H1 (cell line): ENCODE results near the gene NCF2. TPM values are rescaled to one million over a fixed set of nuclear protein-coding genes. Genes with fewer than 3 reads are reported as not detected.

ENCODE experiments used
- CTCF ChIA-PET: fragments of 300-600 bp; sonication (Branson Sonifier 250); formaldehyde crosslinking; loops from one replicate; lab custom pipeline; 2021; ENCODE audit not compliant: partially characterized antibody; lab: Charles Lee
- POLR2A ChIA-PET: fragments of 300-600 bp; sonication (Branson Sonifier 250); formaldehyde crosslinking; loops from one replicate; lab custom pipeline; 2021; ENCODE audit warnings: inconsistent platforms; ENCODE audit not compliant: partially characterized antibody; lab: Charles Lee
- DNase-seq, 2 experiments: peaks; one replicate each; pipeline versions ENCODE4 v3.0.0 to v3.0.0-alpha.2; 2010 to 2022; ENCODE audit warnings: low spot score in 2 of 2, low read depth in 1 of 2, mixed read lengths in 1 of 2
- FAIRE-seq: peaks from 2 replicates; lab custom pipeline; 2011; peaks lifted over from hg19 to GRCh38; lab: Jason Lieb, UNC
- H2AFZ ChIP-seq: 2 replicates; pipeline ENCODE4 v1.8.1; 2012; ENCODE audit warnings: low read length, inconsistent platforms
- H2AK5ac ChIP-seq: 2 replicates; pipeline ENCODE4 v1.6.1; 2013; ENCODE audit warnings: low read depth, low read length
- H2BK120ac ChIP-seq: replicated peaks from 2 replicates; pipeline ENCODE3; 2013; ENCODE audit warnings: low read depth, low read length, inconsistent platforms
- H2BK12ac ChIP-seq: 2 replicates; pipeline ENCODE4 v1.6.1; 2013; ENCODE audit warnings: low read depth, low read length
- H2BK15ac ChIP-seq: 2 replicates; pipeline ENCODE4 v1.6.1; 2013; ENCODE audit warnings: low read length
- H2BK20ac ChIP-seq: 2 replicates; pipeline ENCODE4 v1.6.1; 2013; ENCODE audit warnings: low read length
- H2BK5ac ChIP-seq: 2 replicates; pipeline ENCODE4 v1.6.1; 2013; ENCODE audit warnings: low read depth, low read length
- H3K14ac ChIP-seq: 2 replicates; pipeline ENCODE4 v1.6.1; 2013; ENCODE audit warnings: inconsistent platforms; ENCODE audit not compliant: insufficient read length
- H3K18ac ChIP-seq: 2 replicates; pipeline ENCODE4 v1.6.1; 2013; ENCODE audit warnings: low read length; ENCODE audit errors: extremely low read depth
- H3K23ac ChIP-seq: 2 replicates; pipeline ENCODE4 v1.6.1; 2013; ENCODE audit warnings: inconsistent platforms; ENCODE audit not compliant: insufficient read length
- H3K23me2 ChIP-seq: 2 replicates; pipeline ENCODE4 v1.6.1; 2013; ENCODE audit warnings: low read depth, low read length
- H3K27ac ChIP-seq: 2 replicates; pipeline ENCODE4 v1.6.1; 2011; ENCODE audit warnings: low read depth, low read length, inconsistent platforms
- H3K27me3 ChIP-seq, 4 experiments: replicated peaks in 1 of 4; 1 replicate in 1 of 4; 2 replicates in 3 of 4; pipeline versions ENCODE4 v1.6.1 to v1.8.1; 2011 to 2013; ENCODE audit warnings: low read length in 3 of 4, mild to moderate bottlenecking in 3 of 4, inconsistent platforms in 2 of 4, mixed read lengths in 2 of 4, moderate library complexity in 1 of 4; ENCODE audit not compliant: control insufficient read depth in 3 of 4, insufficient read depth in 3 of 4; ENCODE audit errors: extremely low read depth in 1 of 4
- H3K36me3 ChIP-seq, 4 experiments: 2 replicates each; pipeline versions ENCODE4 v1.6.1 to v1.8.1; 2011 to 2013; ENCODE audit warnings: mild to moderate bottlenecking in 4 of 4, low read length in 3 of 4, moderate library complexity in 2 of 4, control low read depth in 1 of 4, inconsistent platforms in 1 of 4; ENCODE audit not compliant: insufficient read depth in 4 of 4, control insufficient read depth in 2 of 4
- H3K4ac ChIP-seq: replicated peaks from 2 replicates; pipeline ENCODE3; 2013; ENCODE audit warnings: low read length, low read depth, mixed read lengths, inconsistent platforms; ENCODE audit not compliant: insufficient read length
- H3K4me1 ChIP-seq, 4 experiments: replicated peaks in 1 of 4; 1 replicate in 1 of 4; 2 replicates in 3 of 4; pipeline versions ENCODE4 v1.6.1 to v1.8.1; 2011 to 2013; ENCODE audit warnings: low read length in 3 of 4, inconsistent platforms in 2 of 4, mixed read lengths in 1 of 4; ENCODE audit not compliant: insufficient read depth in 4 of 4, control insufficient read depth in 3 of 4
- H3K4me2 ChIP-seq, 2 experiments: 2 replicates each; pipeline versions ENCODE4 v1.6.1 to v1.8.1; 2011 to 2013; ENCODE audit warnings: low read depth in 2 of 2, low read length in 2 of 2, control low read depth in 1 of 2, inconsistent platforms in 1 of 2, mild to moderate bottlenecking in 1 of 2; ENCODE audit not compliant: insufficient read depth in 1 of 2
- H3K4me3 ChIP-seq, 4 experiments: fragments of 200-600, 300-600 bp in 1 of 4; sonication (generic), shearing (Covaris generic), sonication (Bioruptor Twin) in 1 of 4; 2 replicates each; pipeline versions ENCODE4 v1.5.1 to v1.8.1; 2011 to 2016; ENCODE audit warnings: low read length in 4 of 4, low read depth in 3 of 4, control low read depth in 2 of 4, inconsistent platforms in 2 of 4, mild to moderate bottlenecking in 2 of 4, mixed read lengths in 1 of 4, moderate library complexity in 1 of 4; ENCODE audit not compliant: insufficient read depth in 2 of 4; ENCODE audit errors: extremely low read depth in 1 of 4
- H3K56ac ChIP-seq: replicated peaks from 2 replicates; pipeline ENCODE3; 2013; ENCODE audit warnings: low read depth, mild to moderate bottlenecking, mixed read lengths, low read length, inconsistent platforms; ENCODE audit not compliant: insufficient read length
- H3K79me1 ChIP-seq: 2 replicates; pipeline ENCODE4 v1.6.1; 2013; ENCODE audit warnings: low read depth, low read length, control low read depth
- H3K79me2 ChIP-seq, 2 experiments: 2 replicates each; pipeline versions ENCODE4 v1.6.1 to v1.8.1; 2012 to 2013; ENCODE audit warnings: low read length in 2 of 2, mild to moderate bottlenecking in 2 of 2, inconsistent platforms in 1 of 2; ENCODE audit not compliant: insufficient read depth in 2 of 2, control insufficient read depth in 1 of 2
- H3K9ac ChIP-seq, 4 experiments: replicated peaks in 1 of 4; 1 replicate in 1 of 4; 2 replicates in 3 of 4; pipeline versions ENCODE4 v1.6.1 to v1.8.1; 2011 to 2013; ENCODE audit warnings: low read depth in 3 of 4, low read length in 3 of 4, control low read depth in 2 of 4, mild to moderate bottlenecking in 2 of 4, moderate library complexity in 2 of 4, inconsistent platforms in 1 of 4; ENCODE audit errors: extremely low read depth in 1 of 4
- H3K9me3 ChIP-seq, 2 experiments: 2 replicates each; pipeline versions ENCODE4 v1.6.1 to v1.8.1; 2012 to 2013; ENCODE audit warnings: mild to moderate bottlenecking in 2 of 2, moderate library complexity in 2 of 2, control low read depth in 1 of 2, inconsistent platforms in 1 of 2, low read depth in 1 of 2, low read length in 1 of 2, mixed read lengths in 1 of 2; ENCODE audit not compliant: insufficient read depth in 2 of 2
- H4K20me1 ChIP-seq, 2 experiments: replicated peaks in 1 of 2; 2 replicates each; pipeline versions ENCODE3 to v1.8.1; 2011 to 2013; ENCODE audit warnings: inconsistent platforms in 2 of 2, low read length in 2 of 2, mild to moderate bottlenecking in 1 of 2; ENCODE audit not compliant: insufficient read depth in 2 of 2, control insufficient read depth in 1 of 2
- H4K5ac ChIP-seq: 2 replicates; pipeline ENCODE4 v1.6.1; 2013; ENCODE audit warnings: low read length, low read depth, mixed read lengths, inconsistent platforms; ENCODE audit not compliant: insufficient read length
- H4K8ac ChIP-seq: 2 replicates; pipeline ENCODE4 v1.8.0; 2013; ENCODE audit warnings: mild to moderate bottlenecking, moderate library complexity, low read length, inconsistent platforms; ENCODE audit not compliant: insufficient read depth; ENCODE audit errors: extremely low read depth
- H4K91ac ChIP-seq: replicated peaks from 2 replicates; pipeline ENCODE3; 2013; ENCODE audit warnings: low read length, mixed read lengths, inconsistent platforms; ENCODE audit not compliant: insufficient read length
- BACH1 ChIP-seq: IDR thresholded peaks from 2 replicates; pipeline ENCODE4 v1.6.1; 2012; ENCODE audit warnings: low read length, improper control_type of control experiment
- BCL11A ChIP-seq, 2 experiments: IDR thresholded peaks; one replicate each; pipeline ENCODE4 v1.6.1; 2011; ENCODE audit warnings: low read depth in 2 of 2, low read length in 2 of 2, mild to moderate bottlenecking in 2 of 2
- CBX5 ChIP-seq: fragments of 300-800, 300-1000 bp; sonication (generic); IDR thresholded peaks from 2 replicates; pipeline ENCODE4 v1.7.1; 2016; ENCODE audit warnings: antibody characterized with exemption, low read length, low read depth
- CTCF ChIP-seq, 3 experiments: IDR thresholded peaks; 1 replicate in 2 of 3; 2 replicates in 1 of 3; pipeline versions ENCODE4 v1.5.1 to v1.6.1; 2011; ENCODE audit warnings: low read length in 3 of 3, mild to moderate bottlenecking in 3 of 3, inconsistent platforms in 2 of 3, low read depth in 1 of 3, moderate library complexity in 1 of 3; ENCODE audit not compliant: insufficient read depth in 1 of 3; ENCODE audit errors: control extremely low read depth in 1 of 3
- GTF2F1 ChIP-seq: IDR thresholded peaks from 2 replicates; pipeline ENCODE4 v1.6.1; 2012; ENCODE audit warnings: low read depth, low read length, improper control_type of control experiment, borderline replicate concordance
- KDM1A ChIP-seq: fragments of 200-600, 300-600 bp; sonication (generic); IDR thresholded peaks from 2 replicates; pipeline ENCODE4 v1.7.1; 2016; ENCODE audit warnings: mild to moderate bottlenecking, low read length, borderline replicate concordance
- MAFK ChIP-seq: IDR thresholded peaks from 2 replicates; pipeline ENCODE4 v1.6.1; 2012; ENCODE audit warnings: low read depth, mild to moderate bottlenecking, improper control_type of control experiment, low read length
- POLR2A ChIP-seq, 2 experiments: IDR thresholded peaks; 1 replicate in 1 of 2; 2 replicates in 1 of 2; pipeline ENCODE4 v1.6.1; 2011; ENCODE audit warnings: low read depth in 2 of 2, low read length in 2 of 2, mild to moderate bottlenecking in 2 of 2; ENCODE audit errors: control extremely low read depth in 1 of 2
- POLR2AphosphoS5 ChIP-seq: IDR thresholded peaks from 2 replicates; pipeline ENCODE4 v1.6.1; 2011; ENCODE audit warnings: low read depth, low read length
- SP4 ChIP-seq: IDR thresholded peaks from 2 replicates; pipeline ENCODE4 v1.6.1; 2012; ENCODE audit warnings: low read length, inconsistent platforms
- SUZ12 ChIP-seq: fragments of 200-600 bp; sonication (generic); IDR thresholded peaks from 2 replicates; pipeline ENCODE4 v1.6.1; 2012; ENCODE audit warnings: mild to moderate bottlenecking, inconsistent platforms, low read length, moderate library complexity, mixed read lengths
- TBP ChIP-seq: IDR thresholded peaks from 2 replicates; pipeline ENCODE4 v1.6.1; 2011; ENCODE audit warnings: low read depth, low read length, improper control_type of control experiment
- WGBS, 2 experiments: shearing (Covaris generic) in 1 of 2; methylation state at CpG; one replicate each; pipeline versions ENCODE4 v1.1.6 to v1.1.7; 2013 to 2015; ENCODE audit warnings: low lambda C conversion rate in 2 of 2, mixed read lengths in 2 of 2, inconsistent platforms in 1 of 2, low coverage in 1 of 2, missing lambda C conversion rate in 1 of 2; ENCODE audit not compliant: insufficient replicate concordance in 2 of 2, insufficient coverage in 1 of 2, insufficient read length in 1 of 2; ENCODE audit errors: extremely low coverage in 1 of 2, missing lambda C conversion rate in 1 of 2; 5-methylcytosine and 5-hydroxymethylcytosine counted together
- polyA plus RNA-seq, 7 experiments: library from polyadenylated mRNA; depleted of rRNA in 3 of 7; stranded (reverse) in 5 of 7; unstranded in 2 of 7; fragments of >200 nt in 5 of 7; fragments of 200-250 nt in 2 of 7; gene quantifications; 1 replicate in 5 of 7; 2 replicates in 1 of 7; 4 replicates in 1 of 7; pipeline versions ENCODE4 v1.2.1 to v1.2.3, GENCODE V29; 2011 to 2013; ENCODE audit warnings: missing spikeins in 2 of 7, mixed read lengths in 2 of 7
- total RNA-seq: library from RNA; stranded (reverse); fragmentation: NEBNext Ultra II Directional; extraction: Animal tissue kit (Norgen Biotek cat#: 25700); gene quantifications from 2 replicates; pipeline ENCODE4 v1.2.1, GENCODE V29; 2021

NCF2 gene
- total and polyA plus RNA-seq, 2 of the 8 experiments (the other 6 are each of a cell fraction or from before 2014, with no cell fraction given) = not detected

GRCh38 chr1:183577897-183578465 lies 12.3 kb downstream of the NCF2 start:
- peaks cover 0 to 7% (median 3%) of the 10 kb centered on the region in 4 experiments; a peak in 5 of 7 replicates for H3K4me1 ChIP-seq
- H4K8ac ChIP-seq = no peak overlapping the region
- H3K14ac ChIP-seq = no peak overlapping the region
- no peak overlapping the region for H3K4me2 ChIP-seq
- no peaks in the 10 kb centered on the region for H3K23me2 ChIP-seq
- no peak overlapping the region for H3K4ac ChIP-seq
- no peaks in the 10 kb centered on the region for H3K27me3 ChIP-seq
- no peak overlapping the region for H2AFZ ChIP-seq
- no peak overlapping the region for H2BK12ac ChIP-seq
- no peak overlapping the region for H2BK120ac ChIP-seq
- H3K27ac ChIP-seq = no peak overlapping the region
- H3K79me2 ChIP-seq = no peaks in the 10 kb centered on the region
- ChIA-PET POLR2A (interaction anchor here (0.6 to 2.8 kb wide), 2 partner anchors 9 to 49 kb away, joined by 3 to 10 read pairs; no protein-coding TSS in a partner anchor), CTCF (interaction anchor here (0.8 to 1.8 kb wide), 7 partner anchors 9 to 45 kb away, joined by 3 to 7 read pairs (median 3); no protein-coding TSS in a partner anchor)
- H3K9ac ChIP-seq = no peak overlapping the region
- H2BK5ac ChIP-seq = no peak overlapping the region
- no peak overlapping the region for H4K91ac ChIP-seq
- DNase-seq = no peak
- H2BK15ac ChIP-seq = no peak overlapping the region
- no peak overlapping the region for H3K4me3 ChIP-seq
- no peak for FAIRE-seq
- no peak overlapping the region for H2AK5ac ChIP-seq
- H4K20me1 ChIP-seq = no peaks in the 10 kb centered on the region
- H3K56ac ChIP-seq = no peak overlapping the region
- H3K9me3 ChIP-seq = no peaks in the 10 kb centered on the region
- H4K5ac ChIP-seq = no peak overlapping the region
- WGBS, 2 experiments = 88% methylated on average over 7 of the region's 7 CpGs; no CpG with 5 or more reads in 1 of the 2 experiments
- no peak overlapping the region for H2BK20ac ChIP-seq
- H3K23ac ChIP-seq = no peak overlapping the region
- H3K36me3 ChIP-seq = no peaks in the 10 kb centered on the region; a peak in 1 of 8 replicates
- H3K18ac ChIP-seq = no peak overlapping the region
- H3K79me1 ChIP-seq = 0 out of 2 replicates have a peak, but pooled peaks cover 2% of the 10 kb centered on the region
- TF ChIP-seq SP4 = no peak
- no peak for TF ChIP-seq MAFK
- TF ChIP-seq BACH1 = no peak
- TF ChIP-seq GTF2F1 = no peak
- no peak for TF ChIP-seq TBP
- no peak for TF ChIP-seq SUZ12
- no peak for TF ChIP-seq POLR2AphosphoS5
- TF ChIP-seq CBX5 = no peak
- no peak for TF ChIP-seq POLR2A (IDR thresholded peaks at IDR 0.05; ENCODE audit: control extremely low read depth in 1 of 2, low read depth in 2 of 2, low read length in 2 of 2)
- no peak for TF ChIP-seq BCL11A (IDR thresholded peaks at IDR 0.05; ENCODE audit: low read depth in 2 of 2, low read length in 2 of 2)
- no peak for TF ChIP-seq KDM1A
- no peak for TF ChIP-seq CTCF (IDR thresholded peaks at IDR 0.05; ENCODE audit: control extremely low read depth in 1 of 3, insufficient read depth in 1 of 3, low read depth in 1 of 3, low read length in 3 of 3)
